ENCODE measurements around the gene SLC16A8. TPM values are rescaled to one million over a fixed set of nuclear protein-coding genes. Genes with fewer than 3 reads are reported as not detected.
A peak's percentile ranks its signal among the peaks of the same experiment; 100 is the strongest.

Gene SLC16A8
- total RNA-seq, 1 donor from 2014 or later = not detected

GRCh38 chr22:38081636-38081940 is 2.4 kb downstream of the SLC16A8 start:
- Histone ChIP-seq H3K4me2 (ENCODE audit: low read length) (peak overlapping the region; percentile 83), H3K36me3 (ENCODE audit: insufficient read depth, low read length) (no peaks in the 10 kb centered on the region), H3K27me3 (ENCODE audit: insufficient read depth, low read length) (peaks cover 18% of the 10 kb centered on the region), H3K27ac (ENCODE audit: low read depth, low read length) (no peak overlapping the region), H4K20me1 (ENCODE audit: insufficient read depth, low read length) (no peaks in the 10 kb centered on the region), H3K9me3 (ENCODE audit: insufficient read depth, low read depth, low read length) (no peaks in the 10 kb centered on the region), H3K79me2 (ENCODE audit: insufficient read depth, low read length) (no peaks in the 10 kb centered on the region), H3K9ac (ENCODE audit: low read length) (no peak overlapping the region), H3K4me1 (ENCODE audit: insufficient read depth, low read length) (peaks cover 4% of the 10 kb centered on the region), H3K4me3 (ENCODE audit: insufficient read depth, low read depth, low read length) (peak overlapping the region; percentile 17), H2AFZ (ENCODE audit: low read depth, low read length) (peak overlapping the region; percentile 91)
- Mint-ChIP-seq H3K9me3 (ENCODE audit: unreplicated experiment) (peaks cover 2% of the 10 kb centered on the region), H3K27ac (ENCODE audit: unreplicated experiment) (no peak overlapping the region), H3K4me3 (ENCODE audit: unreplicated experiment) (no peak overlapping the region), H3K4me1 (ENCODE audit: low read depth, unreplicated experiment) (no peaks in the 10 kb centered on the region), H3K27me3 (ENCODE audit: low read depth, unreplicated experiment) (peaks cover 15% of the 10 kb centered on the region), H3K36me3 (ENCODE audit: low read depth, unreplicated experiment) (peaks cover 7% of the 10 kb centered on the region)
- DNase-seq (ENCODE audit: low read depth) (no peak), FAIRE-seq (no peak)
- TF ChIP-seq CTCF (IDR thresholded peaks at IDR 0.05; ENCODE audit: insufficient read depth, low read depth, low read length) = no peak
- TF ChIP-seq EZH2 (IDR thresholded peaks at IDR 0.05; ENCODE audit: insufficient read depth, low read length) = no peak

GRCh38 chr22:38080850-38081635 is 2.9 kb downstream of the SLC16A8 start:
- peaks cover 7% of the 10 kb centered on the region for H3K36me3 Mint-ChIP-seq (ENCODE audit: low read depth, unreplicated experiment)
- FAIRE-seq (no peak), DNase-seq (ENCODE audit: low read depth) (peak; percentile 30)
- H3K79me2 ChIP-seq (ENCODE audit: insufficient read depth, low read length) = no peaks in the 10 kb centered on the region
- TF ChIP-seq CTCF (IDR thresholded peaks at IDR 0.05; ENCODE audit: insufficient read depth, low read depth, low read length) = no peak
- TF ChIP-seq EZH2 (IDR thresholded peaks at IDR 0.05; ENCODE audit: insufficient read depth, low read length) = peak; percentile 19
- no peaks in the 10 kb centered on the region for H3K36me3 ChIP-seq (ENCODE audit: insufficient read depth, low read length)
- peaks cover 18% of the 10 kb centered on the region for H3K27me3 ChIP-seq (ENCODE audit: insufficient read depth, low read length)
- peaks cover 15% of the 10 kb centered on the region for H3K27me3 Mint-ChIP-seq (ENCODE audit: low read depth, unreplicated experiment)
- no peak overlapping the region for H3K27ac ChIP-seq (ENCODE audit: low read depth, low read length)
- no peak overlapping the region for H3K27ac Mint-ChIP-seq (ENCODE audit: unreplicated experiment)
- peak overlapping the region; percentile 91 for H2AFZ ChIP-seq (ENCODE audit: low read depth, low read length)
- peaks cover 4% of the 10 kb centered on the region for H3K4me1 ChIP-seq (ENCODE audit: insufficient read depth, low read length)
- no peaks in the 10 kb centered on the region for H3K4me1 Mint-ChIP-seq (ENCODE audit: low read depth, unreplicated experiment)
- no peaks in the 10 kb centered on the region for H3K9me3 ChIP-seq (ENCODE audit: insufficient read depth, low read depth, low read length)
- no peaks in the 10 kb centered on the region for H4K20me1 ChIP-seq (ENCODE audit: insufficient read depth, low read length)
- H3K4me3 ChIP-seq (ENCODE audit: insufficient read depth, low read depth, low read length) = peak overlapping the region; percentile 33
- peak overlapping the region; percentile 83 for H3K4me2 ChIP-seq (ENCODE audit: low read length)
- no peak overlapping the region for H3K4me3 Mint-ChIP-seq (ENCODE audit: unreplicated experiment)
- no peak overlapping the region for H3K9ac ChIP-seq (ENCODE audit: low read length)
- peaks cover 2% of the 10 kb centered on the region for H3K9me3 Mint-ChIP-seq (ENCODE audit: unreplicated experiment)

- TF ChIP-seq CTCF (IDR thresholded peaks at IDR 0.05; ENCODE audit: insufficient read depth, low read depth, low read length) (no peak), EZH2 (IDR thresholded peaks at IDR 0.05; ENCODE audit: insufficient read depth, low read length) (no peak)
- DNase-seq (ENCODE audit: low read depth) (no peak), FAIRE-seq (no peak)
- H3K36me3 Mint-ChIP-seq (ENCODE audit: low read depth, unreplicated experiment) = peaks cover 7% of the 10 kb centered on the region
- peaks cover 4% of the 10 kb centered on the region for H3K4me1 ChIP-seq (ENCODE audit: insufficient read depth, low read length)
- no peak overlapping the region for H3K27ac Mint-ChIP-seq (ENCODE audit: unreplicated experiment)
- H2AFZ ChIP-seq (ENCODE audit: low read depth, low read length) = peak overlapping the region; percentile 91
- no peaks in the 10 kb centered on the region for H4K20me1 ChIP-seq (ENCODE audit: insufficient read depth, low read length)
- H3K27me3 ChIP-seq (ENCODE audit: insufficient read depth, low read length) = peaks cover 18% of the 10 kb centered on the region
- H3K4me3 Mint-ChIP-seq (ENCODE audit: unreplicated experiment) = no peak overlapping the region
- no peaks in the 10 kb centered on the region for H3K36me3 ChIP-seq (ENCODE audit: insufficient read depth, low read length)
- no peaks in the 10 kb centered on the region for H3K79me2 ChIP-seq (ENCODE audit: insufficient read depth, low read length)
- H3K9me3 ChIP-seq (ENCODE audit: insufficient read depth, low read depth, low read length) = no peaks in the 10 kb centered on the region
- H3K9ac ChIP-seq (ENCODE audit: low read length) = no peak overlapping the region
- H3K27ac ChIP-seq (ENCODE audit: low read depth, low read length) = no peak overlapping the region
- H3K4me1 Mint-ChIP-seq (ENCODE audit: low read depth, unreplicated experiment) = no peaks in the 10 kb centered on the region
- no peak overlapping the region for H3K4me3 ChIP-seq (ENCODE audit: insufficient read depth, low read depth, low read length)
- H3K9me3 Mint-ChIP-seq (ENCODE audit: unreplicated experiment) = peaks cover 2% of the 10 kb centered on the region
- H3K4me2 ChIP-seq (ENCODE audit: low read length) = peak overlapping the region; percentile 83
- H3K27me3 Mint-ChIP-seq (ENCODE audit: low read depth, unreplicated experiment) = peaks cover 15% of the 10 kb centered on the region
These were observed 3.5 kb downstream of the SLC16A8 start for GRCh38 chr22:38080474-38080849.

Data from astrocyte (in vitro differentiated cells and primary cell).